GM12878 (cell line): ENCODE data around the gene MAD1L1. TPM values are rescaled to one million over a fixed set of nuclear protein-coding genes. Genes with fewer than 3 reads are reported as not detected.

ENCODE experiments used
- ATAC-seq: fragments of 200-7000 bp; cut with Tn5 transposase; 3 replicates; pipeline ENCODE4 v1.9.1; 2020; ENCODE audit warnings: mild to moderate bottlenecking, moderate library complexity
- BruUV-seq: library from RNA; stranded (reverse); fragments of 400-500 nt; replicated peaks from 2 replicates; lab custom pipeline; 2021; lab: Mats Ljungman, UMichigan
- CTCF ChIA-PET: fragments of 300-600 bp; sonication (Branson Sonifier 250); formaldehyde crosslinking; extraction: SDS; loops from one replicate; lab custom pipeline; 2021; ENCODE audit warnings: inconsistent platforms; lab: Yijun Ruan, JAX
- POLR2A ChIA-PET: fragments of 350-600 bp; formaldehyde crosslinking; extraction: SDS; loops from one replicate; lab custom pipeline; 2021; ENCODE audit warnings: inconsistent platforms; lab: Charles Lee
- RAD21 ChIA-PET: fragments of 300-600 bp; sonication (Branson Sonifier 250); formaldehyde crosslinking; loops from one replicate; lab custom pipeline; 2023; ENCODE audit warnings: antibody characterized with exemption; ENCODE audit not compliant: unreplicated experiment; lab: Charles Lee
- SMC1A ChIA-PET: fragments of 300-600 bp; sonication (Branson Sonifier 250); formaldehyde crosslinking; loops from one replicate; lab custom pipeline; 2023; ENCODE audit not compliant: unreplicated experiment, uncharacterized antibody; lab: Charles Lee
- DNase-seq: peaks from one replicate; pipeline ENCODE4 v3.0.0-alpha.2; 2011; ENCODE audit warnings: low read depth, low spot score
- FAIRE-seq: peaks from 3 replicates; lab custom pipeline; 2011; peaks lifted over from hg19 to GRCh38; lab: Jason Lieb, UNC
- H2AFZ ChIP-seq: 2 replicates; pipeline ENCODE4 v1.6.0; 2011; ENCODE audit warnings: low read depth, low read length, control low read depth; ENCODE audit not compliant: control insufficient read depth
- H3K27ac ChIP-seq: 2 replicates; pipeline ENCODE4 v1.5.1; 2011; ENCODE audit warnings: control low read depth; ENCODE audit not compliant: control insufficient read depth, insufficient read depth
- H3K27me3 ChIP-seq, 2 experiments: replicated peaks in 1 of 2; 2 replicates each; pipeline versions ENCODE4 v1.6.0 to v1.6.1; 2011; ENCODE audit warnings: low read length in 1 of 2; ENCODE audit not compliant: control insufficient read depth in 2 of 2, insufficient read depth in 2 of 2
- H3K36me3 ChIP-seq, 2 experiments: 2 replicates each; pipeline ENCODE4 v1.5.1; 2011; ENCODE audit warnings: low read length in 1 of 2; ENCODE audit not compliant: control insufficient read depth in 2 of 2, insufficient read depth in 2 of 2
- H3K4me1 ChIP-seq: 2 replicates; pipeline ENCODE4 v1.6.1; 2011; ENCODE audit warnings: mild to moderate bottlenecking, low read length, moderate library complexity, mixed read lengths; ENCODE audit not compliant: control insufficient read depth, insufficient read depth
- H3K4me2 ChIP-seq: 2 replicates; pipeline ENCODE4 v1.6.0; 2011; ENCODE audit warnings: control low read depth; ENCODE audit not compliant: control insufficient read depth, insufficient read depth
- H3K4me3 ChIP-seq: fragments of 200-600 bp; sonication (generic); 2 replicates; pipeline ENCODE4 v1.5.1; 2016
- H3K79me2 ChIP-seq: 2 replicates; pipeline ENCODE4 v1.6.0; 2011; ENCODE audit warnings: low read length; ENCODE audit not compliant: control insufficient read depth, insufficient read depth
- H3K9ac ChIP-seq: 2 replicates; pipeline ENCODE4 v1.8.0; 2011; ENCODE audit warnings: low read length, control low read depth, mixed read lengths; ENCODE audit not compliant: control insufficient read depth, insufficient read depth
- H3K9me3 ChIP-seq: replicated peaks from 3 replicates; pipeline ENCODE4 v1.5.1; 2011; ENCODE audit warnings: mild to moderate bottlenecking, low read length; ENCODE audit not compliant: control insufficient read depth, insufficient read depth
- H4K20me1 ChIP-seq: 2 replicates; pipeline ENCODE4 v1.6.0; 2011; ENCODE audit not compliant: control insufficient read depth, insufficient read depth
- CBFB ChIP-seq: IDR thresholded peaks from 2 replicates; pipeline ENCODE4 v1.6.1; 2016; ENCODE audit warnings: antibody characterized with exemption, low read depth
- E2F8 ChIP-seq: fragments of 450-650 bp; IDR thresholded peaks from 2 replicates; pipeline ENCODE4 v1.6.1; 2018; ENCODE audit warnings: mild to moderate bottlenecking, low read depth, moderate library complexity; ENCODE audit not compliant: partially characterized antibody
- EZH2 ChIP-seq: IDR thresholded peaks from 2 replicates; pipeline ENCODE4 v1.6.1; 2012; ENCODE audit warnings: low read depth, mild to moderate bottlenecking, control low read depth, inconsistent platforms, low read length, borderline replicate concordance; ENCODE audit not compliant: control insufficient read depth
- FOS ChIP-seq: IDR thresholded peaks from 3 replicates; pipeline ENCODE4 v1.6.1; 2011; ENCODE audit warnings: borderline replicate concordance; ENCODE audit not compliant: insufficient read length; ENCODE audit errors: extremely low read depth
- HDAC6 ChIP-seq: fragments of 200-600 bp; sonication (generic); IDR thresholded peaks from one replicate; pipeline ENCODE4 v1.8.0; 2017; ENCODE audit warnings: antibody characterized with exemption; ENCODE audit not compliant: unreplicated experiment
- MTA2 ChIP-seq: fragments of 450-650 bp; IDR thresholded peaks from 2 replicates; pipeline ENCODE4 v1.6.1; 2016; ENCODE audit warnings: low read depth, mild to moderate bottlenecking, moderate library complexity
- MYC ChIP-seq: IDR thresholded peaks from 2 replicates; pipeline ENCODE4 v1.6.1; 2011; ENCODE audit warnings: mild to moderate bottlenecking, low read length, moderate library complexity, inconsistent platforms; ENCODE audit not compliant: insufficient read depth, insufficient replicate concordance, insufficient read length, severe bottlenecking
- NR2F1 ChIP-seq: fragments of 450-650 bp; conservative IDR thresholded peaks from 2 replicates; pipeline ENCODE4 v1.6.1; 2017; ENCODE audit warnings: mild to moderate bottlenecking
- PRDM15 ChIP-seq: fragments of 450-650 bp; formaldehyde crosslinking; IDR thresholded peaks from 2 replicates; pipeline ENCODE4 v1.4.0; 2020; ENCODE audit warnings: mild to moderate bottlenecking, moderate library complexity
- RBBP5 ChIP-seq: fragments of 200-600 bp; sonication (generic); conservative IDR thresholded peaks from 2 replicates; pipeline ENCODE4 v1.6.1; 2016
- RELB ChIP-seq: fragments of 450-650 bp; IDR thresholded peaks from 2 replicates; pipeline ENCODE4 v1.6.1; 2017; ENCODE audit warnings: low read depth, mild to moderate bottlenecking, moderate library complexity
- STAT1 ChIP-seq: fragments of 450-650 bp; conservative IDR thresholded peaks from 2 replicates; pipeline ENCODE4 v1.6.1; 2014; ENCODE audit warnings: antibody characterized with exemption, mild to moderate bottlenecking
- TBL1XR1 ChIP-seq: IDR thresholded peaks from 2 replicates; pipeline ENCODE4 v1.6.1; 2012; ENCODE audit warnings: low read depth, low read length, improper control_type of control experiment
- ZNF207 ChIP-seq: fragments of 450-650 bp; IDR thresholded peaks from 2 replicates; pipeline ENCODE4 v1.6.1; 2014; ENCODE audit warnings: antibody characterized with exemption, mild to moderate bottlenecking, borderline replicate concordance
- WGBS: methylation state at CpG from one replicate; pipeline ENCODE4 v1.1.6; 2016; ENCODE audit warnings: low lambda C conversion rate; ENCODE audit not compliant: insufficient replicate concordance, insufficient coverage; ENCODE audit errors: missing lambda C conversion rate; 5-methylcytosine and 5-hydroxymethylcytosine counted together
- in situ Hi-C: fragments of 300-500 bp; cut with MboI; formaldehyde crosslinking; loops from 9 replicates; pipeline ENCODE4 v1.14.3; 2018; ENCODE audit warnings: mixed read lengths
- intact Hi-C: fragments of 100-400 bp; cut with micrococcal nuclease; formaldehyde crosslinking; loops from one replicate; pipeline ENCODE4 v1.14.2; 2022; ENCODE audit not compliant: unreplicated experiment
- polyA plus RNA-seq, 11 experiments: library from polyadenylated mRNA; depleted of rRNA in 4 of 11; unstranded in 6 of 11; stranded (reverse) in 5 of 11; fragments of >200 nt; fragmentation: Nextera tagmentation in 4 of 11; fragmentation: Illumina TruSeq in 1 of 11; extraction: Ambion mirVana in 4 of 11; extraction: Trizol in 1 of 11; gene quantifications; 1 replicate in 1 of 11; 2 replicates in 10 of 11; pipeline versions ENCODE4 v1.2.1 to v1.2.3, GENCODE V29; 2011 to 2016; ENCODE audit warnings: inconsistent platforms in 2 of 11, missing spikeins in 2 of 11, low read depth in 1 of 11
- total RNA-seq, 4 experiments: library from RNA; depleted of rRNA in 3 of 4; stranded (reverse); fragments of >200 nt in 3 of 4; fragmentation: Illumina TruSeq in 1 of 4; extraction: Trizol in 1 of 4; gene quantifications; 2 replicates each; pipeline versions ENCODE4 v1.2.1 to v1.2.3, GENCODE V29; 2013 to 2021

Gene MAD1L1
- total and polyA plus RNA-seq, 10 of the 15 experiments (the other 5 are each of a cell fraction or from before 2014, with no cell fraction given): 2.2 to 76.8 (median 38.3) TPM

GRCh38 chr7:2003931-2004812 is 228.6 kb downstream of the MAD1L1 start:
- FAIRE-seq (no peak), DNase-seq (no peak), ATAC-seq (no peak)
- CTCF ChIA-PET: no interaction called here
- intact Hi-C loops (no loop called here), in situ Hi-C loops (no loop called here)
- SMC1A ChIA-PET: no interaction called here
- no peak overlapping the region for H3K27ac ChIP-seq
- POLR2A ChIA-PET: no interaction called here
- H3K9ac ChIP-seq: no peak overlapping the region
- H4K20me1 ChIP-seq: no peaks in the 10 kb centered on the region
- H3K9me3 ChIP-seq: no peaks in the 10 kb centered on the region
- no TSS peak for BruUV-seq
- 94% methylated on average over 36 of the region's 39 CpGs for WGBS
- RAD21 ChIA-PET: no interaction called here
- no peak overlapping the region for H3K4me2 ChIP-seq
- no peak overlapping the region for H2AFZ ChIP-seq
- no peak overlapping the region for H3K4me3 ChIP-seq
- H3K79me2 ChIP-seq: no peaks in the 10 kb centered on the region
- peaks cover 0 to 9% of the 10 kb centered on the region in 2 experiments; a peak in 2 of 4 replicates for H3K36me3 ChIP-seq
- H3K4me1 ChIP-seq: no peaks in the 10 kb centered on the region; the same call in 1 of the 2 replicates
- no peaks in the 10 kb centered on the region for H3K27me3 ChIP-seq
- no peak for TF ChIP-seq MTA2
- TF ChIP-seq E2F8: no peak
- no peak for TF ChIP-seq STAT1
- TF ChIP-seq NR2F1: no peak
- no peak for TF ChIP-seq EZH2
- TF ChIP-seq ZNF207: no peak
- no peak for TF ChIP-seq HDAC6
- TF ChIP-seq RELB: no peak
- no peak for TF ChIP-seq TBL1XR1
- TF ChIP-seq CBFB: no peak
- no peak for TF ChIP-seq MYC
- TF ChIP-seq PRDM15 (CRISPR knock-in tag): no peak
- TF ChIP-seq FOS: no peak
- no peak for TF ChIP-seq RBBP5
